ENCODE data around the gene FBXO10.

GRCh38 chr9:37618817-37619216 is 42.6 kb upstream of the FBXO10 start:
- TF ChIP-seq CTCF (IDR thresholded peaks at IDR 0.05; ENCODE audit: insufficient read depth, low read length) (no peak), SPI1 (IDR thresholded peaks at IDR 0.05; ENCODE audit: borderline replicate concordance, low read depth) (no peak)
